ENCODE data around the gene NRBF2.
A peak's percentile ranks its signal among the peaks of the same experiment; 100 is the strongest.

NRBF2 gene

GRCh38 chr10:63120554-63120953 lies 12.6 kb upstream of the NRBF2 start:
- H3K9ac ChIP-seq (ENCODE audit: low read depth, low read length): no peak overlapping the region
- H3K27ac ChIP-seq (ENCODE audit: low read depth, low read length): no peak overlapping the region
- peaks cover 6% of the 10 kb centered on the region; the same call in 1 of the 2 replicates for H3K4me1 ChIP-seq (ENCODE audit: insufficient read depth, low read length)
- peaks cover 5% of the 10 kb centered on the region; the same call in 1 of the 2 replicates for H3K9me3 ChIP-seq (ENCODE audit: insufficient read depth, low read depth, low read length)
- H3K4me3 ChIP-seq (ENCODE audit: low read length): no peak overlapping the region
- H3K36me3 ChIP-seq (ENCODE audit: insufficient read depth, low read length): no peaks in the 10 kb centered on the region
- no peaks in the 10 kb centered on the region for H3K27me3 ChIP-seq (ENCODE audit: insufficient read depth, low read length)

- H3K9ac ChIP-seq (ENCODE audit: low read depth, low read length): no peak overlapping the region
- H3K9me3 ChIP-seq (ENCODE audit: insufficient read depth, low read depth, low read length): peaks cover 5% of the 10 kb centered on the region; the same call in 1 of the 2 replicates
- H3K36me3 ChIP-seq (ENCODE audit: insufficient read depth, low read length): no peaks in the 10 kb centered on the region
- H3K4me3 ChIP-seq (ENCODE audit: low read length): no peak overlapping the region
- no peaks in the 10 kb centered on the region for H3K27me3 ChIP-seq (ENCODE audit: insufficient read depth, low read length)
- 97% methylated on average over 2 of the region's 2 CpGs for WGBS
- H3K27ac ChIP-seq (ENCODE audit: low read depth, low read length): no peak overlapping the region
- H3K4me1 ChIP-seq (ENCODE audit: insufficient read depth, low read length): no peaks in the 10 kb centered on the region
Measured at GRCh38 chr10:63123727-63124362, 9.3 kb upstream of the NRBF2 start.

GRCh38 chr10:63125459-63125858 lies 7.7 kb upstream of the NRBF2 start:
- Histone ChIP-seq H3K9me3 (ENCODE audit: insufficient read depth, low read depth, low read length) (peaks cover 5% of the 10 kb centered on the region; the same call in 1 of the 2 replicates), H3K27me3 (ENCODE audit: insufficient read depth, low read length) (no peaks in the 10 kb centered on the region), H3K27ac (ENCODE audit: low read depth, low read length) (no peak overlapping the region), H3K36me3 (ENCODE audit: insufficient read depth, low read length) (no peaks in the 10 kb centered on the region), H3K4me3 (ENCODE audit: low read length) (no peak overlapping the region), H3K4me1 (ENCODE audit: insufficient read depth, low read length) (peaks cover 5% of the 10 kb centered on the region; the same call in 1 of the 2 replicates), H3K9ac (ENCODE audit: low read depth, low read length) (no peak overlapping the region)
- 85% methylated on average over 2 of the region's 2 CpGs for WGBS

GRCh38 chr10:63128443-63128842 lies 4.7 kb upstream of the NRBF2 start:
- no peak overlapping the region for H3K4me3 ChIP-seq (ENCODE audit: low read length)
- H3K9me3 ChIP-seq (ENCODE audit: insufficient read depth, low read depth, low read length): peaks cover 5% of the 10 kb centered on the region; the same call in 1 of the 2 replicates
- no peak overlapping the region for H3K27ac ChIP-seq (ENCODE audit: low read depth, low read length)
- H3K36me3 ChIP-seq (ENCODE audit: insufficient read depth, low read length): no peaks in the 10 kb centered on the region
- peaks cover 5% of the 10 kb centered on the region; the same call in 1 of the 2 replicates for H3K4me1 ChIP-seq (ENCODE audit: insufficient read depth, low read length)
- H3K9ac ChIP-seq (ENCODE audit: low read depth, low read length): no peak overlapping the region
- WGBS: 94% methylated on average over 4 of the region's 4 CpGs
- no peaks in the 10 kb centered on the region for H3K27me3 ChIP-seq (ENCODE audit: insufficient read depth, low read length)

GRCh38 chr10:63129888-63130287 lies 3.2 kb upstream of the NRBF2 start:
- Histone ChIP-seq H3K4me3 (ENCODE audit: low read length) (no peak overlapping the region), H3K9me3 (ENCODE audit: insufficient read depth, low read depth, low read length) (peaks cover 5% of the 10 kb centered on the region; the same call in 1 of the 2 replicates), H3K27ac (ENCODE audit: low read depth, low read length) (peak overlapping the region; percentile 59), H3K36me3 (ENCODE audit: insufficient read depth, low read length) (no peaks in the 10 kb centered on the region), H3K27me3 (ENCODE audit: insufficient read depth, low read length) (no peaks in the 10 kb centered on the region), H3K4me1 (ENCODE audit: insufficient read depth, low read length) (peaks cover 11% of the 10 kb centered on the region; the same call in 1 of the 2 replicates), H3K9ac (ENCODE audit: low read depth, low read length) (0 out of 2 replicates have a peak overlapping the region, but pooled peaks have one; percentile 19)
- WGBS: 93% methylated on average over 6 of the region's 6 CpGs

GRCh38 chr10:63132651-63133055 lies 475 bp upstream of the NRBF2 start:
- peaks cover 5% of the 10 kb centered on the region; the same call in 1 of the 2 replicates for H3K9me3 ChIP-seq (ENCODE audit: insufficient read depth, low read depth, low read length)
- no peak overlapping the region for H3K9ac ChIP-seq (ENCODE audit: low read depth, low read length)
- peak overlapping the region; percentile 97 for H3K4me3 ChIP-seq (ENCODE audit: low read length)
- no peaks in the 10 kb centered on the region for H3K27me3 ChIP-seq (ENCODE audit: insufficient read depth, low read length)
- H3K27ac ChIP-seq (ENCODE audit: low read depth, low read length): no peak overlapping the region
- 79% methylated on average over 6 of the region's 6 CpGs for WGBS
- peaks cover 15% of the 10 kb centered on the region; the same call in 1 of the 2 replicates for H3K4me1 ChIP-seq (ENCODE audit: insufficient read depth, low read length)
- no peaks in the 10 kb centered on the region for H3K36me3 ChIP-seq (ENCODE audit: insufficient read depth, low read length)

- Histone ChIP-seq H3K4me3 (ENCODE audit: low read length) (peak overlapping the region; percentile 97), H3K9ac (ENCODE audit: low read depth, low read length) (peak overlapping the region; percentile 91), H3K27ac (ENCODE audit: low read depth, low read length) (peak overlapping the region; percentile 90), H3K36me3 (ENCODE audit: insufficient read depth, low read length) (no peaks in the 10 kb centered on the region), H3K4me1 (ENCODE audit: insufficient read depth, low read length) (peaks cover 15% of the 10 kb centered on the region; the same call in 1 of the 2 replicates), H3K9me3 (ENCODE audit: insufficient read depth, low read depth, low read length) (peaks cover 5% of the 10 kb centered on the region; the same call in 1 of the 2 replicates), H3K27me3 (ENCODE audit: insufficient read depth, low read length) (no peaks in the 10 kb centered on the region)
- 37% methylated on average over 5 of the region's 9 CpGs for WGBS
Measured at GRCh38 chr10:63133821-63134557, 861 bp downstream of the NRBF2 start.

GRCh38 chr10:63137306-63137705 lies 4.2 kb downstream of the NRBF2 start:
- H3K9ac ChIP-seq (ENCODE audit: low read depth, low read length): no peak overlapping the region
- 0 out of 2 replicates have a peak, but pooled peaks cover 10% of the 10 kb centered on the region for H3K4me1 ChIP-seq (ENCODE audit: insufficient read depth, low read length)
- WGBS: 94% methylated on average over 2 of the region's 2 CpGs
- peaks cover 5% of the 10 kb centered on the region; the same call in 1 of the 2 replicates for H3K9me3 ChIP-seq (ENCODE audit: insufficient read depth, low read depth, low read length)
- H3K36me3 ChIP-seq (ENCODE audit: insufficient read depth, low read length): no peaks in the 10 kb centered on the region
- H3K4me3 ChIP-seq (ENCODE audit: low read length): no peak overlapping the region
- H3K27me3 ChIP-seq (ENCODE audit: insufficient read depth, low read length): no peaks in the 10 kb centered on the region
- no peak overlapping the region for H3K27ac ChIP-seq (ENCODE audit: low read depth, low read length)

GRCh38 chr10:63140077-63140476 lies 6.9 kb downstream of the NRBF2 start:
- Histone ChIP-seq H3K9me3 (ENCODE audit: insufficient read depth, low read depth, low read length) (no peaks in the 10 kb centered on the region), H3K4me3 (ENCODE audit: low read length) (no peak overlapping the region), H3K9ac (ENCODE audit: low read depth, low read length) (no peak overlapping the region), H3K36me3 (ENCODE audit: insufficient read depth, low read length) (no peaks in the 10 kb centered on the region), H3K4me1 (ENCODE audit: insufficient read depth, low read length) (0 out of 2 replicates have a peak, but pooled peaks cover 3% of the 10 kb centered on the region), H3K27ac (ENCODE audit: low read depth, low read length) (no peak overlapping the region), H3K27me3 (ENCODE audit: insufficient read depth, low read length) (no peaks in the 10 kb centered on the region)
- WGBS: 82% methylated on average over 3 of the region's 3 CpGs

GRCh38 chr10:63142136-63142535 lies 9.0 kb downstream of the NRBF2 start:
- 94% methylated on average over 6 of the region's 6 CpGs for WGBS
- H3K27ac ChIP-seq (ENCODE audit: low read depth, low read length): no peak overlapping the region
- no peaks in the 10 kb centered on the region for H3K9me3 ChIP-seq (ENCODE audit: insufficient read depth, low read depth, low read length)
- no peak overlapping the region for H3K9ac ChIP-seq (ENCODE audit: low read depth, low read length)
- H3K27me3 ChIP-seq (ENCODE audit: insufficient read depth, low read length): no peaks in the 10 kb centered on the region
- H3K4me3 ChIP-seq (ENCODE audit: low read length): no peak overlapping the region
- no peaks in the 10 kb centered on the region for H3K36me3 ChIP-seq (ENCODE audit: insufficient read depth, low read length)
- peaks cover 8% of the 10 kb centered on the region; the same call in 1 of the 2 replicates for H3K4me1 ChIP-seq (ENCODE audit: insufficient read depth, low read length)

- 97% methylated on average over 3 of the region's 5 CpGs for WGBS
- Histone ChIP-seq H3K27ac (ENCODE audit: low read depth, low read length) (no peak overlapping the region), H3K27me3 (ENCODE audit: insufficient read depth, low read length) (no peaks in the 10 kb centered on the region), H3K36me3 (ENCODE audit: insufficient read depth, low read length) (peaks cover 6% of the 10 kb centered on the region), H3K4me1 (ENCODE audit: insufficient read depth, low read length) (peaks cover 5% of the 10 kb centered on the region; the same call in 1 of the 2 replicates), H3K9ac (ENCODE audit: low read depth, low read length) (no peak overlapping the region), H3K4me3 (ENCODE audit: low read length) (no peak overlapping the region), H3K9me3 (ENCODE audit: insufficient read depth, low read depth, low read length) (no peaks in the 10 kb centered on the region)
Measured at GRCh38 chr10:63143987-63144386, 10.9 kb downstream of the NRBF2 start.

Data from HUES64 (cell line).